HG02943 (cell line): ENCODE data around the gene ABITRAM.
"Not testable (repeated sequence)": the region's sequence is repeated elsewhere in the genome, so short reads cannot be mapped to it uniquely, and the experiment has no call there.

Source experiments
- ATAC-seq: cut with Tn5 transposase; IDR thresholded peaks from one replicate; pipeline ENCODE4 v1.9.1; 2021; ENCODE audit warnings: mild to moderate bottlenecking, low read depth, moderate library complexity; ENCODE audit not compliant: unreplicated experiment

The ABITRAM gene

GRCh38 chr9:108924466-108924865 is 9.7 kb upstream of the ABITRAM start:
- ATAC-seq: no peak

GRCh38 chr9:108928386-108928785 is 5.8 kb upstream of the ABITRAM start:
- ATAC-seq: no peak

- no peak for ATAC-seq
Observed at GRCh38 chr9:108933231-108933717, 926 bp upstream of the ABITRAM start.

- peak; percentile 94 for ATAC-seq
Observed at GRCh38 chr9:108933718-108934322, 380 bp upstream of the ABITRAM start, which contains the start of gene ELP1. Gene ELP1 (minus strand): TSS chr9:108934124. CDS start chr9:108931146, 2,978 bp downstream.

- no peak for ATAC-seq
Observed at GRCh38 chr9:108937561-108938305, 3.5 kb downstream of the ABITRAM start.

GRCh38 chr9:108939975-108940374 is 5.8 kb downstream of the ABITRAM start:
- no peak for ATAC-seq

- ATAC-seq: no peak
Observed at GRCh38 chr9:108950168-108950567, 16.0 kb downstream of the ABITRAM start.

GRCh38 chr9:108951578-108951977 is 17.4 kb downstream of the ABITRAM start:
- no peak for ATAC-seq

GRCh38 chr9:108953983-108954574 is 19.9 kb downstream of the ABITRAM start:
- no peak for ATAC-seq

- ATAC-seq: no peak
Observed at GRCh38 chr9:108956022-108956630, 21.9 kb downstream of the ABITRAM start.

GRCh38 chr9:108956631-108957026 is 22.4 kb downstream of the ABITRAM start:
- ATAC-seq: no peak

- ATAC-seq: no peak
Observed at GRCh38 chr9:108960331-108960730, 26.1 kb downstream of the ABITRAM start.

- ATAC-seq: no peak
Observed at GRCh38 chr9:108961151-108961550, 27.0 kb downstream of the ABITRAM start.

- no peak for ATAC-seq
Observed at GRCh38 chr9:108963459-108964143, 29.4 kb downstream of the ABITRAM start.

GRCh38 chr9:108967916-108968315 is 33.7 kb downstream of the ABITRAM start:
- no peak for ATAC-seq

GRCh38 chr9:108971392-108971791 is 37.2 kb downstream of the ABITRAM start:
- ATAC-seq: not testable (repeated sequence)

GRCh38 chr9:108972186-108972585 is 38.0 kb downstream of the ABITRAM start:
- ATAC-seq: no peak

GRCh38 chr9:108972626-108973209 is 38.5 kb downstream of the ABITRAM start:
- ATAC-seq: no peak

GRCh38 chr9:108973895-108974294 is 39.7 kb downstream of the ABITRAM start:
- no peak for ATAC-seq

- no peak for ATAC-seq
Observed at GRCh38 chr9:108978205-108978604, 44.0 kb downstream of the ABITRAM start.
